ENCODE measurements around the gene ZNF569.
"Not testable (repeated sequence)": the region's sequence is repeated elsewhere in the genome, so short reads cannot be mapped to it uniquely, and the experiment has no call there.

ZNF569 gene

DNA sequence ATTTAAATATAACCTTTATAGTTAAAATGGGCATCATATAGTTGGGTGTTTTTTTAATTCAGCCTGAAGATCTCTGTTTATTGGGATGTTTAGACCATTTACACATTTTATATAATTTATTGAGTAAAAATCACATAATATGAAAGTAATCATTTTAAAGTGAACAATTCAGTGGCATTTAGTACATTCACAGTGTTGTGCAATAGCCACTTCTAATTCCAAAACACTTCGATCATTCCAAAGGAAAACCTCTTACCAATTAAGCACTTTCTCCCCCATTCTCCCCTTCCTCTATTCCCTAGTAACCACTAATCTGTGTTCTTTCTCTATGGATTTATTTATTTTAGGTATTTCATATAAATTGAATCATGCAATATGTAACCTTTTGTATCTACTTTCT, 66.2 kb downstream of the ZNF569 start:
- H3K27me3 ChIP-seq (ENCODE audit: insufficient read depth, low read length): no peaks in the 10 kb centered on the region
- H3K4me3 ChIP-seq (ENCODE audit: low read depth, low read length): no peak overlapping the region
- H2AFZ ChIP-seq (ENCODE audit: low read length, unreplicated experiment): no peak overlapping the region
- H3K36me3 ChIP-seq (ENCODE audit: insufficient read depth, low read length): no peaks in the 10 kb centered on the region
- no peak overlapping the region for H3K27ac ChIP-seq (ENCODE audit: low read depth, low read length)
- H3K79me2 ChIP-seq (ENCODE audit: control insufficient read depth, insufficient read depth, low read length, unreplicated experiment): no peaks in the 10 kb centered on the region
- H3K4me1 ChIP-seq (ENCODE audit: control insufficient read depth, insufficient read depth, low read length, unreplicated experiment): no peaks in the 10 kb centered on the region

DNA sequence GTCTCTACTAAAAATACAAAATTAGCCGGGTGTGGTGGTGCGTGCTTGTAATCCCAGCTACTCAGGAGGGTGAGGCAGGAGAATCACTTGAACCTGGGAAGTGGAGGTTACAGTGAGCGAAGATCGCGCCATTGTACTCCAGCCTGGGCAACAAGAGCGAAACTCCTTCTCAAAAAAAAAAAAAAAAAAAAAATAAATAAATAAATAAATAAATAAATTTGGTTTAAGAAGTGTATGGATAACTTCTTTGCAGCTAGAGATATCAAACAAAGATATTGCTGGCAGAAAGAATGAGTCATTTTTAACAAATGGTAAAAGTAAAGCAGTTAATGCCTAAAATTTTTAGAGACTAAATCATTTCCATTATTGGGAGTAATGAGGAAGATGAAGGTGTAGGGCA, 75.8 kb downstream of the ZNF569 start:
- H3K4me3 ChIP-seq (ENCODE audit: low read depth, low read length); H3K27me3 ChIP-seq (ENCODE audit: insufficient read depth, low read length); H2AFZ ChIP-seq (ENCODE audit: low read length, unreplicated experiment); H3K27ac ChIP-seq (ENCODE audit: low read depth, low read length); H3K4me1 ChIP-seq (ENCODE audit: control insufficient read depth, insufficient read depth, low read length, unreplicated experiment); H3K79me2 ChIP-seq (ENCODE audit: control insufficient read depth, insufficient read depth, low read length, unreplicated experiment): not testable (repeated sequence)
- peaks cover 32% of the 10 kb centered on the region for H3K36me3 ChIP-seq (ENCODE audit: insufficient read depth, low read length)

DNA sequence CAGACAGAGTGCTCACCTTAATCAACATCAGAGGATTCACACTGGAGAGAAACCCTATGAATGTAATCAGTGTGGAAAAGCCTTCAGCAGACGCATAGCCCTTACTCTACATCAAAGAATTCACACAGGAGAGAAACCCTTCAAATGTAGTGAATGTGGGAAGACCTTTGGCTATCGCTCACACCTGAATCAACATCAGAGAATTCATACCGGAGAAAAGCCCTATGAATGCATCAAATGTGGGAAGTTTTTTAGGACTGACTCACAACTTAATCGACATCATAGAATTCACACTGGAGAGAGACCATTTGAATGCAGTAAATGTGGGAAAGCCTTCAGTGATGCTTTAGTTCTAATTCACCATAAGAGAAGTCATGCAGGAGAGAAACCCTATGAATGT, 78.0 kb downstream of the ZNF569 start:
- H3K27me3 ChIP-seq (ENCODE audit: insufficient read depth, low read length): no peaks in the 10 kb centered on the region
- no peak overlapping the region for H3K4me3 ChIP-seq (ENCODE audit: low read depth, low read length)
- H3K36me3 ChIP-seq (ENCODE audit: insufficient read depth, low read length): peaks cover 50% of the 10 kb centered on the region
- H3K27ac ChIP-seq (ENCODE audit: low read depth, low read length): no peak overlapping the region
- no peaks in the 10 kb centered on the region for H3K79me2 ChIP-seq (ENCODE audit: control insufficient read depth, insufficient read depth, low read length, unreplicated experiment)
- no peaks in the 10 kb centered on the region for H3K4me1 ChIP-seq (ENCODE audit: control insufficient read depth, insufficient read depth, low read length, unreplicated experiment)
- no peak overlapping the region for H2AFZ ChIP-seq (ENCODE audit: low read length, unreplicated experiment)

DNA sequence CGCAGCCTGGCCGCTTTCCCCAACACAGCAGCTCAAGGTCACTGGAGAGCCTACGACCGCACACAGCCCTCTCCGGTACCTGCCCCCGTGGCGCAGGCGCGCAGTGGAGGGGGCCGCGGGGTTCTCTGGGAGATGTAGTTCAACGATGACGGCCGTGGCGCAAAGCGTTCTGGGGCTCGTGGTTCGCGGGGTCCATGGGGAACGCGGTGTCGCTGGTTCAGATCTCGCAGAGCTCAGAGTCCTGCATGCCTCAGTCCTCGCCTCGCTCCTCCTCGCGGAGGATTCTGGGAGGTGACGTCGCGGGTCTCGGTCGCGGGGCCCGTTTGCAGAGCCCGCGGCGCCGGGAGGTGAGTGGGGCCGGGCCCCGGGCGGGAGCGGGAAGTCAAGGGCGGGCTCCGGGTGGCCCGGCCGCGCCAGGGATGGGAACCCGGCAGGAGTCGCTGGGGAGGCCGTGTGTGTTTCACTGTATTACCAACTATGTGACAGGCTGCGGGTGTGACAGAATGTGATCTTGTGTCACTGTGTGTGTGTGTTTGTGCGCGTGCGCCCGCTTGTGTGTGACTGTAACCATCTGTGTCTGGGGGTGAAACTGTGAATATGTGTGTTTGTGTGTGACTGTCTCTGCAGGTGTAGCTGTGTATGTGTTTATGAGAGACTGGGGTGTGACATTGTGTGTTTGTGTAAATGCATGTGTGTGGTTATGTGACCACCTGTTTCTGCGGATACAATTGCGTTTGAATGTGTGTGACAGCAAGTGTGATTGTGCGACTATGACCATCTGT, 96.2 kb downstream of the ZNF569 start, which contains the start of gene ZNF527:
ZNF527 (plus strand) TSS at position 220 of the 782 bp plus-strand sequence. CDS start 3,100 bp downstream, outside the sequence.
- peak within 1 kb of the TSS; percentile 94 for H2AFZ ChIP-seq (ENCODE audit: low read length, unreplicated experiment)
- H3K4me3 ChIP-seq (ENCODE audit: low read depth, low read length): peak within 1 kb of the TSS; percentile 92
- no peaks in the 10 kb centered on the region for H3K4me1 ChIP-seq (ENCODE audit: control insufficient read depth, insufficient read depth, low read length, unreplicated experiment)
- peaks cover 3% of the 10 kb centered on the region for H3K79me2 ChIP-seq (ENCODE audit: control insufficient read depth, insufficient read depth, low read length, unreplicated experiment)
- H3K36me3 ChIP-seq (ENCODE audit: insufficient read depth, low read length): peaks cover 19% of the 10 kb centered on the region
- no peaks in the 10 kb centered on the region for H3K27me3 ChIP-seq (ENCODE audit: insufficient read depth, low read length)
- H3K27ac ChIP-seq (ENCODE audit: low read depth, low read length): peak within 1 kb of the TSS; percentile 57

GRCh38 chr19:37370386-37370879, 96.8 kb downstream of the ZNF569 start:
- not testable (repeated sequence) for H3K4me1 ChIP-seq (ENCODE audit: control insufficient read depth, insufficient read depth, low read length, unreplicated experiment); H3K79me2 ChIP-seq (ENCODE audit: control insufficient read depth, insufficient read depth, low read length, unreplicated experiment); H3K27ac ChIP-seq (ENCODE audit: low read depth, low read length); H3K27me3 ChIP-seq (ENCODE audit: insufficient read depth, low read length)
- peak overlapping the region; percentile 10 for H2AFZ ChIP-seq (ENCODE audit: low read length, unreplicated experiment)
- H3K36me3 ChIP-seq (ENCODE audit: insufficient read depth, low read length): peaks cover 19% of the 10 kb centered on the region
- H3K4me3 ChIP-seq (ENCODE audit: low read depth, low read length): peak overlapping the region; percentile 92

- no peak overlapping the region for H3K4me3 ChIP-seq (ENCODE audit: low read depth, low read length)
- H3K4me1 ChIP-seq (ENCODE audit: control insufficient read depth, insufficient read depth, low read length, unreplicated experiment): no peaks in the 10 kb centered on the region
- H3K27ac ChIP-seq (ENCODE audit: low read depth, low read length): no peak overlapping the region
- H2AFZ ChIP-seq (ENCODE audit: low read length, unreplicated experiment): no peak overlapping the region
- no peaks in the 10 kb centered on the region for H3K79me2 ChIP-seq (ENCODE audit: control insufficient read depth, insufficient read depth, low read length, unreplicated experiment)
- peaks cover 21% of the 10 kb centered on the region for H3K36me3 ChIP-seq (ENCODE audit: insufficient read depth, low read length)
- H3K27me3 ChIP-seq (ENCODE audit: insufficient read depth, low read length): no peaks in the 10 kb centered on the region
Observed at GRCh38 chr19:37362733-37363132, 104.5 kb downstream of the ZNF569 start.

DNA sequence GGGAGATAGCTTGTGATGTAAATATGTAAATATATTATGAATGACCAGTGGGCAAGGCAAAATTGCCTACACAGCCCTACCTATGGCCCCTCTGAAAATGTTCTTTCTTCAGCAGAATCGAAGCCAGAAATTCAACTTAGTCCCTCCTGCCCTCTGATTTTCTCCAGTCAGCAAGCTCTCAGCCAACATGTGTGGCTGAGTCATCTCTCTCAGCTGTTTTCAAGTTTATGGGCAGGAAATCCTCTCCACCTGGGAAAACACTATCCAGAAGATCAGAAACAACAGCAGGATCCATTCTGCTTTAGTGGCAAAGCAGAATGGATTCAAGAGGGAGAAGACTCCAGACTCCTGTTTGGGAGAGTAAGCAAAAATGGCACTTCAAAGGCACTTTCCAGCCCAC, 105.2 kb downstream of the ZNF569 start:
- no peaks in the 10 kb centered on the region for H3K4me1 ChIP-seq (ENCODE audit: control insufficient read depth, insufficient read depth, low read length, unreplicated experiment)
- no peak overlapping the region for H3K27ac ChIP-seq (ENCODE audit: low read depth, low read length)
- H2AFZ ChIP-seq (ENCODE audit: low read length, unreplicated experiment): no peak overlapping the region
- no peaks in the 10 kb centered on the region for H3K79me2 ChIP-seq (ENCODE audit: control insufficient read depth, insufficient read depth, low read length, unreplicated experiment)
- no peaks in the 10 kb centered on the region for H3K27me3 ChIP-seq (ENCODE audit: insufficient read depth, low read length)
- peaks cover 28% of the 10 kb centered on the region for H3K36me3 ChIP-seq (ENCODE audit: insufficient read depth, low read length)
- H3K4me3 ChIP-seq (ENCODE audit: low read depth, low read length): no peak overlapping the region

All from ACC112 (cell line).